ENCODE measurements around the gene LRRN4. TPM values are rescaled to one million over a fixed set of nuclear protein-coding genes. Genes with fewer than 3 reads are reported as not detected.
"Not testable (repeated sequence)": the region's sequence is repeated elsewhere in the genome, so short reads cannot be mapped to it uniquely, and the experiment has no call there.

Gene LRRN4
- total and polyA plus RNA-seq, 2 donors, result 0.02 to 0.05 TPM

DNA sequence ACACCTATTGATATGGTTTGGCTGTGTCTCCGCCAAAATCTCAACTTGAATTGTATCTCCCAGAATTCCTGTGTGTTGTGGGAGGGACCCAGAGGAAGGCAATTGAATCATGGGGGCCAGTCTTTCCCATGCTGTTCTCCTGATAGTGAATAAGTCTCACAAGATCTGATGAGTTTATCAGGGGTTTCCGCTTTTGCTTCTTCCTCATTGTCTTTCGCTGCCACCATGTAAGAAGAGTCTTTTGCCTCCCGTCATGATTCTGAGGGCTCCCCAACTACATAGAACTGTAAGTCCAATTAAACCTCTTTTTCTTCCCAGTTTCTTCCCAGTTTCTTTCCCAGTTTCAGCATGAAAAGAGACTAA, 810 bp upstream of the LRRN4 start:
- not testable (repeated sequence) for DNase-seq (ENCODE audit: low read depth in 6 of 9, low spot score in 9 of 9); H3K9me3 ChIP-seq (ENCODE audit: control insufficient read depth in 2 of 2, insufficient read depth in 1 of 2, low read length in 1 of 2); H3K36me3 ChIP-seq (ENCODE audit: control insufficient read depth in 2 of 2, insufficient read depth in 2 of 2, low read length in 1 of 2); H3K4me3 ChIP-seq (ENCODE audit: low read length in 2 of 2); H3K27ac ChIP-seq (ENCODE audit: low read depth in 1 of 2, low read length in 1 of 2)
- peaks cover 16 to 44% of the 10 kb centered on the region in 2 donors for H3K27me3 ChIP-seq (ENCODE audit: control insufficient read depth in 2 of 2, insufficient read depth in 1 of 2, low read length in 1 of 2)
- WGBS, result 96% methylated on average over 4 of the region's 4 CpGs
- peaks cover 5 to 10% of the 10 kb centered on the region in 2 donors for H3K4me1 ChIP-seq (ENCODE audit: control insufficient read depth in 2 of 2, insufficient read depth in 2 of 2, low read length in 2 of 2)

DNA sequence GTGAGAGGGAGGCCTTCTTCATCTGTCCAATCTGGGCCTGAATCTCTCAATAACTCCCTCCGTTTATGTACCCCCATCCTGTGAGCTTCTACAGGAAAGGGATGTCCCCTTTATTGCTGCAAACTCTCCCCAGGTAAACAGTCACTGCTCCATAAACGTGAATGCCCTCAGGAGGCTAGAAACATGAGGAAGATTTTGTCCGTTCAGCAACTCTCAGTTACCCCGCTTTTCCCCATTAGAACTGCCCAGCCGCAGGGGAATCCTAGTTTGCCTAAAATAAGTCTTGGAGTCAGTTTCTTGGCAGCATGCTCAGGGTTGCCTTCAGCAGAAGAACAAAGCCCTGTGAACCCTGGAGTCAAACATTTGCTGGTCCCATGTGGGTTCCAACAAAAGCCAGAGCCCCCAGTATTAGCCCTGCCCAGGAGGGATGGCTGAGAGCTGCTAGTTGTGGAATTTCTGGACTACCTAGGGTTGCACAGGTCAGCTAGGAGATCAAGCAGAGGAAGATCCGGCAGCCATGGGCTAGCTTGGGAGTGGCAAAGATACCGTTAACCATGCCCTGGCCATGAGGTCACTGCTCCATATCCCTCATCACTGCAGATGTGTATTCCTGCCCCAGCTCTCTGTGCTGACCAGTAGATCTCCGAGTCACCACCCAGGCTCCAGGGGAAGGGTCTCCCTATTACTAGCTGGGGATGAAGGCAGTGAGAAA, 640 bp downstream of the LRRN4 start:
- Histone ChIP-seq H3K9me3 (ENCODE audit: control insufficient read depth in 2 of 2, insufficient read depth in 1 of 2, low read length in 1 of 2) (no peaks in the 10 kb centered on the region), H3K27me3 (ENCODE audit: control insufficient read depth in 2 of 2, insufficient read depth in 1 of 2, low read length in 1 of 2) (peaks cover 16 to 41% of the 10 kb centered on the region in 2 donors), H3K4me3 (ENCODE audit: low read length in 2 of 2) (no peak overlapping the region)

DNA sequence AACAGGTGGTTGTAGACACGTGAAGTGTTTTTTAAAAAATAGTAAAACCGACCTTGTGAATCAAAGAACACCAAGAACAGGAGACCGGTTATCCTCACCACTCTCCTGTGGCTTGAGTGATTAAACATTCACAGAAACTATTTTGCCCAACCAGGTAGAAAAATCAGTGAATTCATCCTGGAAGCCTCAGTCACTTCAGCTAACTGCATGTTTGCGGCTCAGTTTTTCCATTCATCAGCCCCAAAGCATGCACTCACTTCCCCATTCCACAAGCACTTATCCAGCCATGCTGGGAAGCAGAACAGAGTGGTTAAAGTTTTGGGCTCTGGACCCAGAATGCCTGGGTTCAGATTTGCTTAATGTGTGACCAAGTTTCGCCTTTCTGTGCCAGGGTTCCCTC, 2.4 kb downstream of the LRRN4 start:
- H3K4me1 ChIP-seq (ENCODE audit: control insufficient read depth in 2 of 2, insufficient read depth in 2 of 2, low read length in 2 of 2), result peaks cover 5% of the 10 kb centered on the region in 2 donors
- no peak overlapping the region for H3K4me3 ChIP-seq (ENCODE audit: low read length in 2 of 2)
- no peak for DNase-seq (ENCODE audit: low read depth in 6 of 9, low spot score in 9 of 9)
- 33% methylated on average over 5 of the region's 5 CpGs for WGBS
- H3K27me3 ChIP-seq (ENCODE audit: control insufficient read depth in 2 of 2, insufficient read depth in 1 of 2, low read length in 1 of 2), result peaks cover 16 to 41% of the 10 kb centered on the region in 2 donors
- H3K36me3 ChIP-seq (ENCODE audit: control insufficient read depth in 2 of 2, insufficient read depth in 2 of 2, low read length in 1 of 2), result no peaks in the 10 kb centered on the region
- no peaks in the 10 kb centered on the region for H3K9me3 ChIP-seq (ENCODE audit: control insufficient read depth in 2 of 2, insufficient read depth in 1 of 2, low read length in 1 of 2)
- no peak overlapping the region for H3K27ac ChIP-seq (ENCODE audit: low read depth in 1 of 2, low read length in 1 of 2)

More for the DNA sequence above, 640 bp downstream of the LRRN4 start:
- Histone ChIP-seq H3K27ac (ENCODE audit: low read depth in 1 of 2, low read length in 1 of 2) (no peak overlapping the region), H3K36me3 (ENCODE audit: control insufficient read depth in 2 of 2, insufficient read depth in 2 of 2, low read length in 1 of 2) (no peaks in the 10 kb centered on the region), H3K4me1 (ENCODE audit: control insufficient read depth in 2 of 2, insufficient read depth in 2 of 2, low read length in 2 of 2) (peaks cover 5 to 10% of the 10 kb centered on the region in 2 donors)
- 74% methylated on average over 8 of the region's 8 CpGs for WGBS
- DNase-seq (ENCODE audit: low read depth in 6 of 9, low spot score in 9 of 9), result no peak

DNA sequence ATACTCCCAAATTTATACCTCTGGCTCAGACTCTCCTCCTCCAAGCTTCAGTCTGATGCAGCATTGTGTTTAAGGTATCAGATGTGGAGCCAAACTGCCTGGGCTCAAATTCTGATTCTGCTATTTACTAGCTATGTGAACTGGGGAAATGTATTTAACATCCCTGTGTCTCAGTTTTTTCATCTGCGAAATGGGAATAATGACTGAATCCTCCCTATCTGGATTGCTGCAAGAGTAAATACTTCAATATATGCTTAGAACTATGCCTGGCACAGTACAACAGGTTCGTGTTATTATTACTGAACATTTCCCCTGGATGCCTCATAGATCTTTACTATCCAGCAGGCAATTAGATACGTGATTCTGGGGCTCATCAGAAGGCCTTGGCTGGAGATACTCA, 5.5 kb downstream of the LRRN4 start:
- H3K4me3 ChIP-seq (ENCODE audit: low read length in 2 of 2), result no peak overlapping the region
- peaks cover 5% of the 10 kb centered on the region in 2 donors for H3K4me1 ChIP-seq (ENCODE audit: control insufficient read depth in 2 of 2, insufficient read depth in 2 of 2, low read length in 2 of 2)
- no peaks in the 10 kb centered on the region for H3K9me3 ChIP-seq (ENCODE audit: control insufficient read depth in 2 of 2, insufficient read depth in 1 of 2, low read length in 1 of 2)
- no peak overlapping the region for H3K27ac ChIP-seq (ENCODE audit: low read depth in 1 of 2, low read length in 1 of 2)
- WGBS, result 97% methylated on average over 3 of the region's 3 CpGs
- H3K27me3 ChIP-seq (ENCODE audit: control insufficient read depth in 2 of 2, insufficient read depth in 1 of 2, low read length in 1 of 2), result peaks cover 16 to 31% of the 10 kb centered on the region in 2 donors
- H3K36me3 ChIP-seq (ENCODE audit: control insufficient read depth in 2 of 2, insufficient read depth in 2 of 2, low read length in 1 of 2), result no peaks in the 10 kb centered on the region
- DNase-seq (ENCODE audit: low read depth in 6 of 9, low spot score in 9 of 9), result no peak

DNA sequence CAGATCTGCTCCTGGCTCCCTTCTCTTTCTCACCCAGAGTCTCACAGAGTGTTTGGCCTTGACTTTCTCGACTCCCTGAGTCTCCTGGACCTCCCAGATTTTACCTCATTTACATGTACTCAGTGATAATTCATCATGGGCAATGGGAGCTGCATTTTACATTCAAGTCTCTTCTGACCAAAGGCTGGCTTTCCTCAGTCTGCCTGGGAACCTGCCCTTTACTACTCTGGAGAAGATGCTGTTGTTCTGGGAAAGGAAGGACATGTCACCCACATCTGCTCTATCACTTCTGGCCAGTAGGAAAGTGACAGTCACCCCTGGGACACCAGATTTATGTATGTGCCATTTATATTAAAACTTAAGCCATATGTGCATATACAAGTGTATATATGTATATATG, 7.4 kb downstream of the LRRN4 start:
- Histone ChIP-seq H3K9me3 (ENCODE audit: control insufficient read depth in 2 of 2, insufficient read depth in 1 of 2, low read length in 1 of 2) (no peaks in the 10 kb centered on the region), H3K4me3 (ENCODE audit: low read length in 2 of 2) (no peak overlapping the region), H3K36me3 (ENCODE audit: control insufficient read depth in 2 of 2, insufficient read depth in 2 of 2, low read length in 1 of 2) (peaks cover under 1 to 10% of the 10 kb centered on the region in 2 donors), H3K27ac (ENCODE audit: low read depth in 1 of 2, low read length in 1 of 2) (no peak overlapping the region), H3K4me1 (ENCODE audit: control insufficient read depth in 2 of 2, insufficient read depth in 2 of 2, low read length in 2 of 2) (no peaks in the 10 kb centered on the region), H3K27me3 (ENCODE audit: control insufficient read depth in 2 of 2, insufficient read depth in 1 of 2, low read length in 1 of 2) (peaks cover 0 to 11% of the 10 kb centered on the region in 2 donors)
- no peak for DNase-seq (ENCODE audit: low read depth in 6 of 9, low spot score in 9 of 9)
- 86% methylated on average over 1 of the region's 1 CpG for WGBS

DNA sequence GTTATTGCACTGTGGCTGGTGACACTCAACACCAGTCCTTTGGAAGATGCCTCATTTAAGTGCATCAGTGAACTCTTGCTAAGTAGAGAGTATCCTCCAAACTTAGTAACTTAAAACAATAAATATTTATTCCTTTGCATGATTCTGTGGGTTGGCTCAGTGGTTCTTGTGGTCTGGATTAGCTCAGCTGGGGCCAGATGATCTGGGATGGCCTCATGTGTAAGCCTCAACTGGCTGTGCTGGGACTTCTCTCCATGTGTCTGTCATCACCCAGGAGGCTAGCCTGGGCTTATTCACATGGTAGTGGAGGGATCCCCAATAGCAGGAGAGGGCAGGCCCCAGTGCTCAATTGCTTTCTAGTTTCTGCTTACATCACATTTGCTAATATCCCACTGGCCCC, 8.3 kb downstream of the LRRN4 start:
- Histone ChIP-seq H3K27ac (ENCODE audit: low read depth in 1 of 2, low read length in 1 of 2) (no peak overlapping the region), H3K4me3 (ENCODE audit: low read length in 2 of 2) (no peak overlapping the region), H3K4me1 (ENCODE audit: control insufficient read depth in 2 of 2, insufficient read depth in 2 of 2, low read length in 2 of 2) (no peaks in the 10 kb centered on the region), H3K9me3 (ENCODE audit: control insufficient read depth in 2 of 2, insufficient read depth in 1 of 2, low read length in 1 of 2) (no peaks in the 10 kb centered on the region), H3K27me3 (ENCODE audit: control insufficient read depth in 2 of 2, insufficient read depth in 1 of 2, low read length in 1 of 2) (peaks cover 0 to 2% of the 10 kb centered on the region in 2 donors), H3K36me3 (ENCODE audit: control insufficient read depth in 2 of 2, insufficient read depth in 2 of 2, low read length in 1 of 2) (peaks cover 8 to 19% of the 10 kb centered on the region in 2 donors)
- no peak for DNase-seq (ENCODE audit: low read depth in 6 of 9, low spot score in 9 of 9)

DNA sequence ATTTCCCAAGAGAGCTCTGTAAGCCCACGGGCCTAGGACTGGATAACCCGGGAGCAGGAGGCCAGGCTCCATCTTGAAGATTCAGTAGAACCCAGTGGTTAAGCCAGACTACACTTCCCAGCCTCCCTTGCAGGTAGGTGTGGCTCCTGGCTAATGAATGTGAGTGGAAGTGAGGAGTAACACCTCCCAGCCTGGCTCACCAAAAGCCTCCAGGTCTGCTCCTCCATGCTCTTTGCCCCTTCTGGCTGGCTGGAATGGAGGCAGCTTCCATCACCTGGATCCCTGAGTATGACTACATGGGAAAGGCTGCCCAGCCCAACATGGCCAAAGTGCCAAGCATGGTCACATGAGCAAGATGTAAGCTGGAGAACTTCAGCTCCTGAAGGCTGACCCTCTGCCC, 9.7 kb downstream of the LRRN4 start:
- 97% methylated on average over 2 of the region's 2 CpGs for WGBS
- H3K27ac ChIP-seq (ENCODE audit: low read depth in 1 of 2, low read length in 1 of 2), result no peak overlapping the region
- H3K4me1 ChIP-seq (ENCODE audit: control insufficient read depth in 2 of 2, insufficient read depth in 2 of 2, low read length in 2 of 2), result no peaks in the 10 kb centered on the region
- H3K36me3 ChIP-seq (ENCODE audit: control insufficient read depth in 2 of 2, insufficient read depth in 2 of 2, low read length in 1 of 2), result peaks cover 11 to 20% of the 10 kb centered on the region in 2 donors
- no peaks in the 10 kb centered on the region for H3K27me3 ChIP-seq (ENCODE audit: control insufficient read depth in 2 of 2, insufficient read depth in 1 of 2, low read length in 1 of 2)
- H3K9me3 ChIP-seq (ENCODE audit: control insufficient read depth in 2 of 2, insufficient read depth in 1 of 2, low read length in 1 of 2), result no peaks in the 10 kb centered on the region
- no peak for DNase-seq (ENCODE audit: low read depth in 6 of 9, low spot score in 9 of 9)
- no peak overlapping the region for H3K4me3 ChIP-seq (ENCODE audit: low read length in 2 of 2)

DNA sequence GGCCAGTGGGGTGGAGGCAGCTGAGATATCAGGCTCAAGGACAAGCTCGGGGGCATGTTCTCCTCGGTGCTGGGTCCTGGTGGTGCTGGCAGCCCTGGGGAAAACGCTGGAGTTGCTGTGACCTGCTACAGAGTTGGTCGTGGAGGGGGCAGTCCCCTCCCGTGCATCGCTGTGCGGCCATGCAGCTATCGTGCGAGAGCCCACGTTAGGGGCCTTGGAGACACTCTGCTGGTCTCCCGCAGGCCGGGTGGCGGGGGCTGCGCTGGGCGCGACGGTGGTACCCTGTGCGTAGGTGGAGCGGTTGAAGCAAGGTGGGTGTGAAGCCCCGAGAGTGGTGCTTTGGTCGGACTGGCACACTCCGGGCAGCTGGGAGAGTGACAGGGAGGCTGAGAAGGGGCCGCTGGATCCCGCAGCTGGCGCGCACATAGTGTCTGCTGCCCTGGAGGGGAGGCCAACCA, 12.0 kb downstream of the LRRN4 start:
- no peak for DNase-seq (ENCODE audit: low read depth in 6 of 9, low spot score in 9 of 9)
- Histone ChIP-seq H3K27me3 (ENCODE audit: control insufficient read depth in 2 of 2, insufficient read depth in 1 of 2, low read length in 1 of 2) (no peaks in the 10 kb centered on the region), H3K9me3 (ENCODE audit: control insufficient read depth in 2 of 2, insufficient read depth in 1 of 2, low read length in 1 of 2) (no peaks in the 10 kb centered on the region), H3K4me1 (ENCODE audit: control insufficient read depth in 2 of 2, insufficient read depth in 2 of 2, low read length in 2 of 2) (no peaks in the 10 kb centered on the region), H3K27ac (ENCODE audit: low read depth in 1 of 2, low read length in 1 of 2) (no peak overlapping the region), H3K4me3 (ENCODE audit: low read length in 2 of 2) (no peak overlapping the region), H3K36me3 (ENCODE audit: control insufficient read depth in 2 of 2, insufficient read depth in 2 of 2, low read length in 1 of 2) (peaks cover 25 to 27% of the 10 kb centered on the region in 2 donors)
- WGBS, result 98% methylated on average over 26 of the region's 26 CpGs

DNA sequence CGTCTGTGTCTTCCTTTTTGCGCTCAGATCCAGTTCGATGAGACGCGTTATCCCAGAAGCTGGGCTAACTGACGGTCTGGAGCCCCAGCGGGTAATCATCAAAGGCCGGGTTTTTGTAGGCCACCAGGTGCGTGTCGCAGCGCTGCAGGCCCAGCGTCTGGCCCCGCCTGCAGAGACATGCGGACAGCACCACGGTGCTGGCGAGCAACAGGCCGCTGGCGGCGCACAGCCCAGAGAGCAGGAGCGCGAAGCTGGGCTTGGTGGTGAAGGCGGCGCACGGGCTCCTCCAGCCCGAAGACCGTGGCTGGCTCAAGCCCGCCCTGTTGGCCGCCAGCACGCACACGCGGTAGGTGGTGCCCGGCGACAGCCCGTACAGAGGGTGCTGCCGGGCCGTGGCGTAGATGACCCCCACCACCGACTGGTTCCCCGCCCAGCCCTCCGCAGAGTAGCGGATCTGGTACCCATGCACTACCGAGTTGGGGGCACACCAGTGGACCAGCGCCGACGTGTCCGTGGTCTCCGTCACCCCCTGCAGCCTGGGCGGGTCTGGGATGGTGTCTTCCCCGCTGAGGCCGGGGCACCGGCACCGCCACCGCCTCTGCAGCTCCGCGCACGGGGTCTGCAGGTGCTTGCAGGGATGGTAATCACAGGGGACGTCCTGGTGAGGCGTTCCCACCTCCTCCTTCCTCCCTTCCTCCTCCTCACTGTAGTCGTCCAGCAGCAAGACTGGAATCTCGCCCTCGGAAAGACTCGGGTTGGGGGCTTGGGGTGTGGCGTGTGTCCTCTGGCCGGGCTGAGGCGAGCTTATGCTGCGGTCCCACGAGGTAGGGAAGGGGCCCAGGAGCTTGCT, 12.7 kb downstream of the LRRN4 start:
- Histone ChIP-seq H3K36me3 (ENCODE audit: control insufficient read depth in 2 of 2, insufficient read depth in 2 of 2, low read length in 1 of 2) (peaks cover 30 to 31% of the 10 kb centered on the region in 2 donors), H3K4me3 (ENCODE audit: low read length in 2 of 2) (no peak overlapping the region), H3K4me1 (ENCODE audit: control insufficient read depth in 2 of 2, insufficient read depth in 2 of 2, low read length in 2 of 2) (no peaks in the 10 kb centered on the region), H3K27ac (ENCODE audit: low read depth in 1 of 2, low read length in 1 of 2) (no peak overlapping the region), H3K27me3 (ENCODE audit: control insufficient read depth in 2 of 2, insufficient read depth in 1 of 2, low read length in 1 of 2) (no peaks in the 10 kb centered on the region), H3K9me3 (ENCODE audit: control insufficient read depth in 2 of 2, insufficient read depth in 1 of 2, low read length in 1 of 2) (no peaks in the 10 kb centered on the region)
- DNase-seq (ENCODE audit: low read depth in 6 of 9, low spot score in 9 of 9), result no peak
- WGBS, result 97% methylated on average over 67 of the region's 67 CpGs

All from thymus (tissue), 11 donors.